Activated naive CD4-positive, alpha-beta T cell treated with anti-CD3 and anti-CD28 coated beads, Interleukin-2, amount 50 U/mL, for 72 hours (primary cell): ENCODE measurements around the gene SNX32. TPM values are rescaled to one million over a fixed set of nuclear protein-coding genes. Genes with fewer than 3 reads are reported as not detected.

Source experiments
- ATAC-seq, 2 donors: fragments of 150-1000 bp; cut with Tn5 transposase; 2 replicates each; pipeline ENCODE4 v1.10.0; 2021; ENCODE audit warnings: mild to moderate bottlenecking in 2 of 2, moderate library complexity in 2 of 2
- DNase-seq, 2 donors: peaks; one replicate each; pipeline ENCODE4 v3.0.0; 2021 to 2022; ENCODE audit warnings: low spot score in 2 of 2
- H3K27ac Mint-ChIP-seq, 2 donors: one replicate each; pipeline ENCODE4 v1.8.0; 2022; ENCODE audit warnings: mild to moderate bottlenecking in 2 of 2, mixed read lengths in 2 of 2
- H3K36me3 Mint-ChIP-seq, 2 donors: one replicate each; pipeline ENCODE4 v1.8.0; 2022; ENCODE audit warnings: mixed read lengths in 2 of 2
- H3K9me3 Mint-ChIP-seq, 2 donors: one replicate each; pipeline ENCODE4 v1.8.0; 2022; ENCODE audit warnings: mixed read lengths in 2 of 2
- total RNA-seq, 2 donors: library from RNA; stranded (reverse); gene quantifications; one replicate each; pipeline ENCODE4 v1.2.3, GENCODE V29; 2022

Gene SNX32
- total RNA-seq, 2 donors from 2014 or later, result 3.8 to 5.0 TPM

DNA sequence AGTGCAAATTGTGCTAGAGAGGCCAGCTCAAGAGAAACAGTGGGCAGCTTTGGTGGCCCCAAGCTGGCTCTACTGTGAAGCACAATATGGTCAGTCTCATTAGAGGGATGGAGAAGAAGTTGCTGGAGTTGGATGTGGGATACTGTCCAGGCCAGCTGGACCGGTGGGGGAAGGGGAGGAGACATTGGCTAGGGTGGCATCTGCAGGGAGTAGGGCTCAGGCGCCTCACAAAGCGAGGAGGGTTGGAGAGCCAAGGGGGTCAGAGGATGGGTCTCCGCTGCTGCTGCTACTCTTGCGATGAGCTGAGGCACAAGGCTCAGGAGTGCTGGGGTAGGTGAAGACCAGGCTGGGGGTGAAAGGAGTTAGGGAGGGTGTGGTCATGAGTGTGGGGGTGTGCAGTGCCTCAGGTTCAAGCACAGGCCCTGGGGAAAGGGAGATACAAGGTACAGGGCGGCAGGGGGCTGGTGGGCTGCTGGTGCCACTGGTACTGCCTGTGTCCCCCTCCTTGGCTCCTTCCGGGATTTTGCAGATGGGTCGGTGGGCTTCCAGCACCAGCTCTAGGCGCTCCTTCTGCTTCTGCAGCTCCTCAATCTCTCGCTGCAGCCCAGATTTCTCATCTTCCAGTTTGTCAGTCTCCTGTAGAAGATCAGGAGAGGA, 59.0 kb downstream of the SNX32 start:
- Mint-ChIP-seq H3K27ac (peak overlapping the region; percentile 93 to 97), H3K36me3 (peaks cover 9 to 29% of the 10 kb centered on the region in 2 donors), H3K9me3 (no peaks in the 10 kb centered on the region)
- no peak for ATAC-seq
- DNase-seq, result no peak

GRCh38 chr11:65894034-65894591, 60.4 kb downstream of the SNX32 start:
- H3K27ac Mint-ChIP-seq, result peak overlapping the region; percentile 94 to 97
- H3K36me3 Mint-ChIP-seq, result peaks cover 17 to 22% of the 10 kb centered on the region in 2 donors
- no peaks in the 10 kb centered on the region for H3K9me3 Mint-ChIP-seq
- no peak for ATAC-seq
- DNase-seq, result no peak

DNA sequence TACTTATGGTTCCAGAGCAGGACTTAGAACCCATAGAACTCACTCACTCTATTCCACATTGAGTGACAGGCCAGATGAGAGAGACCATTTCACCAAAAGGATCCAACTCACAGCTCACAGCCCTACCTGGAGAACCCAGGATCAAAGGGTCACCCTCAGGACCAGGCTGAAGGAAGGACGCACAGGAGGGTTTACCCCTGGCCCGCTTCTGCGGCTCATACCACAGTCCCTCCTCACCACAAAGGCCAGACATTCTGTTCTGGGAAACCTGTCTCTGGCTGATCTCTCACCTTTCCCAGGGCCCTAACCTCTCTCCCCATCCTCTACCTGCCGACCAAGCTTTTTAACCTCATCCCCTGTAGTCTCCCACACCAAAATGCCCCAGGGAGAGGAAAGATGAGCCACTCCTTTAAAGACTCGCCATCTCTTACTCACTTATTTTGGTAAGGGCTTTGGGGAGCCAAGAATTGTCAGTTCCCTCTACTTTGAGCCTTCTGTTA, 61.8 kb downstream of the SNX32 start:
- peak overlapping the region; percentile 95 to 97 for H3K27ac Mint-ChIP-seq
- no peaks in the 10 kb centered on the region for H3K9me3 Mint-ChIP-seq
- peaks cover 18 to 22% of the 10 kb centered on the region in 2 donors for H3K36me3 Mint-ChIP-seq
- DNase-seq, result no peak
- ATAC-seq, result no peak

- Mint-ChIP-seq H3K36me3 (peaks cover 18 to 22% of the 10 kb centered on the region in 2 donors), H3K9me3 (no peaks in the 10 kb centered on the region), H3K27ac (peak overlapping the region; percentile 84 to 97)
- DNase-seq, result no peak
- ATAC-seq, result peak in 1 of 2 donors; percentile 17
These were observed 62.6 kb downstream of the SNX32 start for GRCh38 chr11:65896034-65896999.

- Mint-ChIP-seq H3K27ac (peak overlapping the region; percentile 84 to 97), H3K36me3 (peaks cover 16 to 22% of the 10 kb centered on the region in 2 donors), H3K9me3 (no peaks in the 10 kb centered on the region)
- DNase-seq (no peak), ATAC-seq (peak in 1 of 2 donors; percentile 2)
These were observed 63.3 kb downstream of the SNX32 start for GRCh38 chr11:65897020-65897471.

DNA sequence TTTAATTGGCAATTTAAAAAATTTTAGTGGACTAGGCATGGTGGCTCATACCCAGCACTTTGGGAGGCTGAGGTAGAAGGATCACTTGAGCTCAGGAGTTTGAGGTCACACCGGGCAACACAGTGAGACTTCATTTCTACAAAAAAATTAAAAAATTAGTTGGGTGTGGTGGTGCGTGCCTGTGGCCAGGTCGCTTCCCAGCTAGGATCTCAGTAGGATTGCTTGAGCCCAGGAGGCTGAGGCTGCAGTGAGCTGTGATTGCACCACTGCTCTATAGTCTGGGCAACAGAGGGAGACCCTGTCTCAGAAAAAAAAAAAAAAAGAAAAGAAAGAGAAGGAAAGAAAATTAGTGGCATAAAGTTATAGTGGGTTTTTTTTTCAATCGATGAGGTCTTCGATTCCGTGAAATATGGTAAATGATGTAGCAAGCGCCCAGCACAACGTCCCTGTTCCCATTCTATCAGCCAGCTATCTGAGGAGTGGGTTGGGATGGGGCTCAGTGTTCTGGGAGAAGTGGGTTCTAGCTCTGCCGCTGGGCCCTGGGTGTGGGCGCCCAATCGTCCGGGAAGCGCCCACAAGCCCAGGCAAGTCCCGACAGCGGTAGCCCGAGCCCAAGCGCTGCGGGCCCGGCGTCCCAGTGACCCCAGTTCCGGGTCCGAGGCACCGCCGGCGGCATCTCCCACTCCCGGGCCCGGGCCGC, 65.0 kb downstream of the SNX32 start:
- H3K36me3 Mint-ChIP-seq, result peaks cover 9 to 13% of the 10 kb centered on the region in 2 donors
- H3K27ac Mint-ChIP-seq, result peak overlapping the region; percentile 97 to 98
- ATAC-seq (no peak), DNase-seq (no peak)
- H3K9me3 Mint-ChIP-seq, result no peaks in the 10 kb centered on the region

- ATAC-seq, result peak; percentile 35 to 52
These were observed 65.8 kb downstream of the SNX32 start for GRCh38 chr11:65899356-65900124.

DNA sequence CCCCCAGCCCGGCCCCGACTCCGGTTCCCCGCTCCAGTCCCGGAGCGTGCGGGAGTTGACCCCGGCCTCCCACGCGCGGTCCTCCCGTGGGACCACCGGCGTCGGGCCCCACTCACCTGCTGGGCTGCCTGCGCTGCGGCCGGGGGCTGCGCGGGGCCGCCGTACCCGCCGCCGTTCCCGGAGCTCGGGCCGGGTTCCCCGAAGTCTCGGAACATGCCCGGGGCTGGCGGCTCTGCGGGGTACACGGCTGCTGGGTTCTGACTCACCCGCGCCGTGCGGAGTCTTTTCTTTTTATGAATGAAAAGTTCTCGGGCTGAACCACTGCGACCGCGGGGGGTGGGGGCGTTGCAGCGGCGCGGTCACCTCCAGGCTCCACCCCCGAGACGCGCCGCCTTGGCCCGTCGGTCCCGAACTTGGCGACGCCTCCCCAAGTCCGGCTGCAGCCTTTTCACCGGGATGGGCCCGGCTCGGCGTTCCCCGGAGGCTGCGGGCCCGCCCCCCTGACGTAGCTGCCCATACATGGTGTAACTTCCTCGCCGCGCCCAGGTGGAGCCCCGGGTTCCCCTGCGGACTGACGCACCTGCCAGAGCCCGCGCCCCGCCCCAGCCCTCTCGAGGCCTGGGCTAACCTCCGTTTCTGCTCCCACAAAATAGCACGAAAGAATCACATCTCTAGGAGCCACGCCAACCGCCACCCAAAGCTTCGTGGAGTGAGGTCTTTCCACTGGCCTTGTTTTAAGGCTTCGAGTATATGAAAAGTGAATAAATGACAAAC, 66.5 kb downstream of the SNX32 start, which contains the start of gene FOSL1:
TSS of gene FOSL1 (minus strand) at position 264 of the 774 bp plus-strand sequence. CDS start at position 215, 49 bp downstream.
- no peaks in the 10 kb centered on the region for H3K9me3 Mint-ChIP-seq
- peaks cover 6 to 9% of the 10 kb centered on the region in 2 donors for H3K36me3 Mint-ChIP-seq
- DNase-seq, result peak; percentile 94 to 98
- peak within 1 kb of the TSS; percentile 81 to 97 for H3K27ac Mint-ChIP-seq
- ATAC-seq, result peak; percentile 84 to 87

More at GRCh38 chr11:65899356-65900124, 65.8 kb downstream of the SNX32 start:
- Mint-ChIP-seq H3K9me3 (no peaks in the 10 kb centered on the region), H3K36me3 (peaks cover 9% of the 10 kb centered on the region in 2 donors), H3K27ac (peak overlapping the region; percentile 81 to 97)
- DNase-seq, result peak; percentile 71 to 89

DNA sequence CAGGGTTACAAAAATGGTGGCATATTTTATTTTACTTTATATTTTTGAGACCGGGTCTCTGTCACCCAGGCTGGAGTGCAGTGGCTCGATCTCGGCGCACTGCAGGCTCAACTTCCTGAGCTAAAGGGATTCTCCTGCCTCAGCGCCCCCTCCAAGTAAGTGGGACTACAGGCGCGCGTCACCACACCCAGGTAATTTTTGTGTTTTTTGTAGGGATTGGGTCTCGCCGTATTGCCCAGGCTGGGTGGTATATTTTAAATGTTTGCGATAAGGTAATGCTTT, 67.1 kb downstream of the SNX32 start:
- no peak for ATAC-seq
- Mint-ChIP-seq H3K27ac (peak overlapping the region in 1 of 2 donors; percentile 97), H3K36me3 (peaks cover under 1 to 9% of the 10 kb centered on the region in 2 donors)

GRCh38 chr11:65903068-65903481, 69.3 kb downstream of the SNX32 start:
- H3K27ac Mint-ChIP-seq, result no peak overlapping the region
- DNase-seq (no peak), ATAC-seq (no peak)
- no peaks in the 10 kb centered on the region for H3K9me3 Mint-ChIP-seq
- H3K36me3 Mint-ChIP-seq, result peaks cover 0 to 9% of the 10 kb centered on the region in 2 donors

More for the DNA sequence above, 67.1 kb downstream of the SNX32 start:
- no peak for DNase-seq
- no peaks in the 10 kb centered on the region for H3K9me3 Mint-ChIP-seq

Other genes with a start within 250 kb of the SNX32 start
- gene KCNK7, start 238.2 kb upstream of the SNX32 start, total RNA-seq, result under 1 TPM; 0.66 to 0.74 TPM
- gene MAP3K11, start 219.7 kb upstream of the SNX32 start, total RNA-seq, result 10 to 100 TPM; 73.6 to 76.5 TPM
- 10 to 100 TPM; 34.8 to 48.1 TPM for gene PCNX3, start 218.2 kb upstream of the SNX32 start, total RNA-seq
- 100 to 1,000 TPM; 185 to 203 TPM for gene SIPA1, start 195.9 kb upstream of the SNX32 start, total RNA-seq
- gene RELA, start 171.0 kb upstream of the SNX32 start, total RNA-seq, result 10 to 100 TPM; 81.7 to 97.8 TPM
- 100 to 1,000 TPM in 1 of 2 donors, 10 to 100 TPM in 1; 61.4 to 106 TPM for gene KAT5, start 121.7 kb upstream of the SNX32 start, total RNA-seq
- gene RNASEH2C, start 113.2 kb upstream of the SNX32 start, total RNA-seq, result 10 to 100 TPM; 40.9 to 93.0 TPM
- 10 to 100 TPM; 10.6 to 25.9 TPM for gene AP5B1, start 53.0 kb upstream of the SNX32 start, total RNA-seq
- 1 to 10 TPM in 1 of 2 donors, not detected in 1; 1.6 TPM for gene OVOL1, start 46.9 kb upstream of the SNX32 start, total RNA-seq
- gene CFL1, start 24.2 kb downstream of the SNX32 start, total RNA-seq, result 1,000 to 10,000 TPM in 1 of 2 donors, 100 to 1,000 TPM in 1; 855 to 1,265 TPM
- gene MUS81, start 26.5 kb downstream of the SNX32 start, total RNA-seq, result 10 to 100 TPM; 63.9 to 64.0 TPM
- 10 to 100 TPM; 15.2 to 41.8 TPM for gene EFEMP2, start 38.8 kb downstream of the SNX32 start, total RNA-seq
- gene CTSW, start 45.9 kb downstream of the SNX32 start, total RNA-seq, result 10 to 100 TPM in 1 of 2 donors, 1 to 10 TPM in 1; 2.2 to 16.8 TPM
- gene FIBP, start 54.5 kb downstream of the SNX32 start, total RNA-seq, result 100 to 1,000 TPM in 1 of 2 donors, 10 to 100 TPM in 1; 69.4 to 101 TPM
- 10 to 100 TPM; 29.4 to 37.2 TPM for gene CCDC85B, start 56.7 kb downstream of the SNX32 start, total RNA-seq
- 1 to 10 TPM; 7.4 to 9.5 TPM for gene FOSL1, start 66.4 kb downstream of the SNX32 start, total RNA-seq
- 10 to 100 TPM; 17.6 to 28.6 TPM for gene C11orf68, start 85.1 kb downstream of the SNX32 start, total RNA-seq
- gene DRAP1, start 85.5 kb downstream of the SNX32 start, total RNA-seq, result 100 to 1,000 TPM; 110 to 167 TPM
- not detected for gene TSGA10IP, start 111.5 kb downstream of the SNX32 start, total RNA-seq
- 10 to 100 TPM; 53.1 to 60.2 TPM for gene SART1, start 127.8 kb downstream of the SNX32 start, total RNA-seq
- gene EIF1AD, start 168.2 kb downstream of the SNX32 start, total RNA-seq, result 10 to 100 TPM; 47.5 to 86.8 TPM
- 100 to 1,000 TPM; 242 to 310 TPM for gene BANF1, start 168.5 kb downstream of the SNX32 start, total RNA-seq
- under 1 TPM in 1 of 2 donors, not detected in 1; 0.43 TPM for gene CST6, start 178.0 kb downstream of the SNX32 start, total RNA-seq
- gene CATSPER1, start 192.5 kb downstream of the SNX32 start, total RNA-seq, result under 1 TPM in 1 of 2 donors, not detected in 1; 0.80 TPM
- gene GAL3ST3, start 215.2 kb downstream of the SNX32 start, total RNA-seq, result 1 to 10 TPM in 1 of 2 donors, under 1 TPM in 1; 0.14 to 1.1 TPM
- gene SF3B2, start 218.4 kb downstream of the SNX32 start, total RNA-seq, result 100 to 1,000 TPM; 236 to 246 TPM
- gene PACS1, start 236.3 kb downstream of the SNX32 start, total RNA-seq, result 100 to 1,000 TPM; 124 TPM